ENCODE measurements around the gene MPP7. TPM values are rescaled to one million over a fixed set of nuclear protein-coding genes. Genes with fewer than 3 reads are reported as not detected.

The MPP7 gene
- total RNA-seq, 1 donor from 2014 or later: 21.7 TPM

GRCh38 chr10:28332726-28333125 lies 29.9 kb upstream of the MPP7 start:
- no peaks in the 10 kb centered on the region for H3K9me3 Mint-ChIP-seq (ENCODE audit: low read depth)
- no peak overlapping the region for H3K4me3 Mint-ChIP-seq (ENCODE audit: unreplicated experiment)
- peak overlapping the region; percentile 69 for H3K27ac Mint-ChIP-seq (ENCODE audit: unreplicated experiment)
- no peaks in the 10 kb centered on the region for H3K36me3 Mint-ChIP-seq (ENCODE audit: low read depth)
- TF ChIP-seq CTCF (IDR thresholded peaks at IDR 0.05): no peak
- no peak for DNase-seq (ENCODE audit: low spot score)
- peaks cover 60% of the 10 kb centered on the region for H3K4me1 Mint-ChIP-seq (ENCODE audit: low read depth)
- H3K27me3 Mint-ChIP-seq (ENCODE audit: low read depth): no peaks in the 10 kb centered on the region

- no peak for DNase-seq (ENCODE audit: low spot score)
- Mint-ChIP-seq H3K27me3 (ENCODE audit: low read depth) (no peaks in the 10 kb centered on the region), H3K27ac (ENCODE audit: unreplicated experiment) (peak overlapping the region; percentile 85), H3K9me3 (ENCODE audit: low read depth) (no peaks in the 10 kb centered on the region), H3K4me3 (ENCODE audit: unreplicated experiment) (no peak overlapping the region), H3K36me3 (ENCODE audit: low read depth) (no peaks in the 10 kb centered on the region), H3K4me1 (ENCODE audit: low read depth) (peaks cover 60% of the 10 kb centered on the region)
- no peak for TF ChIP-seq CTCF (IDR thresholded peaks at IDR 0.05)
These were observed 29.0 kb upstream of the MPP7 start for GRCh38 chr10:28331841-28332240.

GRCh38 chr10:28331066-28331465 lies 28.2 kb upstream of the MPP7 start:
- no peak for DNase-seq (ENCODE audit: low spot score)
- H3K9me3 Mint-ChIP-seq (ENCODE audit: low read depth): no peaks in the 10 kb centered on the region
- H3K27me3 Mint-ChIP-seq (ENCODE audit: low read depth): no peaks in the 10 kb centered on the region
- H3K4me1 Mint-ChIP-seq (ENCODE audit: low read depth): peaks cover 60% of the 10 kb centered on the region
- H3K36me3 Mint-ChIP-seq (ENCODE audit: low read depth): no peaks in the 10 kb centered on the region
- H3K27ac Mint-ChIP-seq (ENCODE audit: unreplicated experiment): no peak overlapping the region
- TF ChIP-seq CTCF (IDR thresholded peaks at IDR 0.05): no peak
- H3K4me3 Mint-ChIP-seq (ENCODE audit: unreplicated experiment): no peak overlapping the region

GRCh38 chr10:28328346-28328745 lies 25.5 kb upstream of the MPP7 start:
- Mint-ChIP-seq H3K27me3 (ENCODE audit: low read depth) (no peaks in the 10 kb centered on the region), H3K4me1 (ENCODE audit: low read depth) (peaks cover 46% of the 10 kb centered on the region), H3K36me3 (ENCODE audit: low read depth) (no peaks in the 10 kb centered on the region), H3K4me3 (ENCODE audit: unreplicated experiment) (no peak overlapping the region), H3K27ac (ENCODE audit: unreplicated experiment) (peak overlapping the region; percentile 80), H3K9me3 (ENCODE audit: low read depth) (no peaks in the 10 kb centered on the region)
- TF ChIP-seq CTCF (IDR thresholded peaks at IDR 0.05): no peak
- DNase-seq (ENCODE audit: low spot score): no peak

- H3K36me3 Mint-ChIP-seq (ENCODE audit: low read depth): no peaks in the 10 kb centered on the region
- H3K27ac Mint-ChIP-seq (ENCODE audit: unreplicated experiment): peak overlapping the region; percentile 80
These were observed 24.6 kb upstream of the MPP7 start for GRCh38 chr10:28327491-28327880.

More at GRCh38 chr10:28327491-28327880, 24.6 kb upstream of the MPP7 start:
- Mint-ChIP-seq H3K27me3 (ENCODE audit: low read depth) (no peaks in the 10 kb centered on the region), H3K4me1 (ENCODE audit: low read depth) (peaks cover 41% of the 10 kb centered on the region), H3K4me3 (ENCODE audit: unreplicated experiment) (peak overlapping the region; percentile 17), H3K9me3 (ENCODE audit: low read depth) (no peaks in the 10 kb centered on the region)
- DNase-seq (ENCODE audit: low spot score): no peak
- no peak for TF ChIP-seq CTCF (IDR thresholded peaks at IDR 0.05)
